NCI-H2029 (cell line): Measurements from ENCODE around the gene GZF1.
"Not testable (repeated sequence)": the region's sequence is repeated elsewhere in the genome, so short reads cannot be mapped to it uniquely, and the experiment has no call there.

Experiments used
- DNase-seq: peaks from one replicate; lab custom pipeline; 2025; lab: John Stamatoyannopoulos, UW

GZF1 gene

GRCh38 chr20:23346002-23346401, 16.0 kb upstream of the GZF1 start:
- no peak for DNase-seq

DNA sequence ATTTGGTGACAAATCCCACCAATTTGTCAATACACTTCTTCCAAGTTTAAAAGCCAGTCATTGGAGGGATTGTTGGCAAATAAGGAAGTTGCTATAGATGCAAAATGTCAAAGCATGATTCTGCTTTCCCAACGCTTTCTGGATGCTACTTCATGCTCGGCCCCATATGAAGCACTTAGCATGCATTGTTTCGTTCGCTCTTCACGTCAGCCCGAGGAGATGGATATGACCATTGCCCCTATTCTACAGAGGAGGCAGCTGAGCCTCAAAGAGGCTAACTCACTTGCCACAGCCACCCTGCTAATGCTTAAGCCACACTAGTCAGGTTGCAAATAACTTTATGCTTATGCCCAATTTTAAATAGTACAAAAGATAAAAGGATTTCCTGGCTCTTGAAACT, 14.2 kb upstream of the GZF1 start:
- DNase-seq, result no peak

DNA sequence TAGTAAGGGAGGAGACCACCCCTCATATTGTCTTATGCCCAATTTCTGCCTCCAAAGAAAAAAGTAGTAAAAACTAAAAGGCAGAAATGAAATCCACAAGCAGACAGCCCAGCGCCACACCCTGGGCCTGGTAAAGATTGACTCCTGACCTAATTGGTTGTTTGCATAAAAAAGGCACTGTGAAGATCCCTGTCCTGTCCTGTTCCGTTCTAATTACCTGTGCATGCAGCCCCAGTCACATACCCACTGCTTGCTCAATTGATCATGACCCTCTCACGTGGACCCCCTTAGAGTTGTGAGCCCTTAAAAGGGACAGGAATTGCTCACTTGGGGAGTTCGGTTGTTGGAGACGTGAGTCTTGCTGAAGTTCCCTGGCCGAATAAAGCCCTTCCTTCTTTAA, 13.5 kb upstream of the GZF1 start:
- not testable (repeated sequence) for DNase-seq

- no peak for DNase-seq
Measured at GRCh38 chr20:23349338-23350195, 12.4 kb upstream of the GZF1 start.

- DNase-seq, result peak; percentile 97
Measured at GRCh38 chr20:23350196-23350903, 11.6 kb upstream of the GZF1 start, which contains the start of gene NXT1. Gene NXT1, plus strand, starts transcription at chr20:23350791. Its CDS starts 3,251 bp downstream, at chr20:23354042.

DNA sequence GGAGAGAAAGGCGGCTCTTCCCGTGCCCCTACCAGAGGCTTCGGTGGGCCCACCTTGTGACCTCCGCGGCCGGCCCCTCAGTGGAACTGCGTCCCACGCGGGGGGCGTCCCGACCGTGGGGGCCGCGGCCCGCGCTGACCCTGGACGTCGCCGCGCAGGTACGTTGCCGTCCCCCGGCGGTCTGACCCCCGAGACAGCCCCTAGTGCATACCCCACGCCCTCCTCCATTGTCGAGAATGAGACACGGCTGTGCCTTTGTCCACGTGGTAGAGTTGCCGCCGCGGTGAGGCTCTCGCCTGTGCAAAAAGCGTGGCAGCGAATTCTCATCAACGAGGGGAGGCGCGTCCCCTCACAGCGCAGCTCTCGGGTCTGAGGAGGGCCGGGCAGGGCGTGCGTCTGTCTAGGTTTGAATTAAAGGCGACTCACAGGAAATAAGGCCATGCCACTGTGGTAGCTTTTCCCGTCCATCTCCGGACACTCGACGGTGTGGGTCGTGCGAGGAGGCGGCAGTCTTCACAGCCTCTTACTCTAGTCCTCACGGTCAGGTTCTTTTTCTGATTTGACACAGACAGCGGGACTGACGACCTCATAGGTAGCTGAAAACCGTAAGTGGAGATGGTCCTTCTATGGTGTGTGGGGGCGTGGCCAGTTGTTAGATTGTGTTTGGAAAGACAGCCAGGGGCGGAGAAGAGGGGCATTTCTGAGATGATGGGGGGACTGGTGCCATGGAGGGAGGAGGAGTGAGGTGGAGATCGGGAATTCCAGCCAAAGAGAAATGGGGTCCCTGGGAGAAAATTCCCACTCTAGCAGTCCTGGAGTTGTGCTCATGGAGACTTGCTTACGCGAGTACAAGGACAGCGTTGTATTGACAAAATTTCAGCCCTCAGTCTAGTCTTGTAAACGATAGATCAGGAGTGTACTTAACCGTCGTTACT, 10.8 kb upstream of the GZF1 start:
- DNase-seq, result peak; percentile 63

DNA sequence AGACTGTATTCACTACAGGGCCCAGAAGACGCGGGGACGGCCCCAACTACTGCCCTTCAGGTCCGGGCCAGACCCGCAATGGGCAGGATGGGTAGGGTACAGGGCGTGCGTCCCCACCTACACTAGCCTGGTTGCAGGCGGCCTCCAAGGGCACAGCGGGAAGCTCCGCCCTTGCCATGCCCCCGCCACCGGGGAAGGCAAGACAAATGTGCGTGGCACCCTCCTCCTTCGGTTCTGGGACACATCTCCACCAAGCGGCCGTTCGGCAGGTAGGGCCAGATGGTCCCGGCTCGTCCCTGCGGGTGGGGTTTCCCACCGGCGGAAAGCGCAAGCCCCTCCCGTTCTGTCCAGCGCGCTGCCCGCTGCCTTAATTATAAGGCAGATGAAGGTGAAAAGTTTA, 5.8 kb upstream of the GZF1 start:
- no peak for DNase-seq

DNA sequence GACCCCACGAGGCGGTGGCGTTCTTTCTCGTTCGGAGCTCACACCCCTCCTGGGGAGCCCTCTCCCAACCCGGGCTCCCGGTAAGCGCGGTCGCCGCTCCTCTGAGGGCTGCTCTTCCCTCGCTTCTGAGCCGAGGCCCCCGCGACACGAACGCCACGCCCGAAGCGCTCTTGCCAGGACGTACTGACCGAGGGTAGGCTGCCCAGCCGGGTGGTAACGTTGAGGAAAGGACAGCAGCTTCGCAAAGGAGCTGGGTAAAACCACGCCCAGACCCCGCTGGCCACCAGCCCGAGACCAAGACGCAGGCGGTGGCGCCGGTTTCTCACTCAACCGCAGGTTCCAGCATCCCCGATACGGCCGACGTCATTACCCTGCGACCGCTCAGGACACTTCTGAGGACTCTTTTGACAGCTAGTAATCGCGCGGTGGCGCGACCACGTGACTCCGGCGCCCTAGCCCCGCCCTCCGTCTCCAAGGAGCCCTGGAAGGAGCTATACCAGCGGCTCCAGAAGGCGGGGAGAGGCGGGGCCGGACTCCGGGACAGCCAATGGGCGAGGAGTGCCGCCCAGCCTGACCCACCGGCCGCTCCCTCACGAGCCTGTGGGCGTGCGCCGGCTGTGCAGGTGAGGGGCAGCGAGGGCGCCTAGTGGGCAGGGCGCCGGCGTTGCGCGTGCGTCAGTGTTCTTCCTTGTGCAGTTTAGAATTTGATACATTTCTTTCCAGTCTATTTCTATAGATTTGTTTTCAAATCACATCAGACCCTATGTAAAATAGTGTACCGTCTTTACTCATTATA, 4.0 kb upstream of the GZF1 start:
- peak; percentile 99 for DNase-seq

- DNase-seq, result no peak
Measured at GRCh38 chr20:23358563-23358906, 3.4 kb upstream of the GZF1 start.

DNA sequence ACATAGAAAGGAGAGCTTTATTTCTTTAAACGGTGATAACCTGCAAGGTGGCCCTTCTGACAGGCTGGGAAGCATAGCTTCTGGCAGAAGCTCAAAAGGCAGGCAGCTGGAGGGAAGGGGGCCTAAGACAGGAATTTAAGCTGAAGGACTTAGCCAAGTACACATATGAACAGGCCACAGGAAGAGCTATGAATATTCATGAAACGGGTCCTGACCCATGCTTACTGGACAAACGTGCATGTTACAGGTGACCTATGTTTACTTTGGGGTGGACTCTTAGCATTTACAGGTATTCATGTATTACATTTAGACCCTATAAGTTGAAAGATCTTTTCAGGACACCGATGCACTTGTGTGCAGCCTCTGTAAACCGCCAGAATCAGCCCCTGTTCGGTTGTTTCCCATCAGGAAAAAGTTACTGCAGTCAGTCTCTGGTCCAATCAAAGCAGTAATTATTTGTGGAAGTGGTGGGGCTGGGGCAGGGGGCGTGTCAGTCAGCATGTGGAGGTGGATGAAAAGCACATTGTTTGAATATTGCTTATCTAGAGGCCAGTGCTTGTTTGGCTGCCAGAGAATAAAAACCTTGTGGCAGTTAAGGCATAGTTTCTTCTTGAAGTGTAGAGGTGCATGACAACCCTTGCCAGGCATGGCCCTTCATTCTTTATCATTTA, 2.9 kb upstream of the GZF1 start:
- no peak for DNase-seq

DNA sequence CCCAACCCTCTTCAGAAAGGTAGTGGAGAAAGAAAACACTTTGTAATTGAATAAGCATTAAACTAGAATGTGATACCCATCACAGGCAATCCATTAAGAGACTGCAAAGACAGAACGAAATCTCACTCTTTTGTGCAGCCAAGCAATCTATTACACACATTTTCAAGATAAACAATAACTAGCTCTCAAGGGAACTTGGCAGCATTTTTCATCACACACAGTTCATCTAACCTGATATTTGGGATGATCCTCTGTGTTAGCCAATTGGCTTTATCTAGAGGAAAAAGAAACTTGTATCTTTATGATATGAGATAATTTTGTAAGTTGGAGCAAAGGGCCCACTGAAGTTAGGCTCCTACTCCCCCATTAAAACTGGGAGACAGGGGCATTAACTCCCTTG, 1.5 kb upstream of the GZF1 start:
- no peak for DNase-seq

- no peak for DNase-seq
Measured at GRCh38 chr20:23361119-23361475, 885 bp upstream of the GZF1 start.

- DNase-seq, result peak; percentile 9
Measured at GRCh38 chr20:23362392-23363256, 642 bp downstream of the GZF1 start.

DNA sequence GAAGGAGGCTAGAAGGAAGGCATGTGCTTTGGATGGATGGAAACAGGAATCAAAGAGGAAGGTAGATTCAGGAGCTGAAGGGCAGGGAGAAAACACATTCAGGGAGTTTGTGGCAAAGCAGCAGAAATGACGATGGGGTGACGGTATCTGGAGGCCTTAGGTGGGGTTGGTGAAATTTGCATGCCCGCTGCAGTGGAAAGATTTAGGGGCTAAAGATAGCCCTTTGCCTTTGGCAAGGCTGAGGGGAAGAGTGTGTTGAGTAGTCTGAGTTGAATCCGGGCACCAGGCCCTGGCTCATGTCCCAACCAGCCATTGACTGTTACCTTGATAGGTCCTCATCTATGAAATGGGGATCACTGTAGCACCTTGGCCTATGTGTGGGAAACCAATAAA, 1.3 kb downstream of the GZF1 start:
- DNase-seq, result no peak

- no peak for DNase-seq
Measured at GRCh38 chr20:23365390-23366165, 3.6 kb downstream of the GZF1 start.

DNA sequence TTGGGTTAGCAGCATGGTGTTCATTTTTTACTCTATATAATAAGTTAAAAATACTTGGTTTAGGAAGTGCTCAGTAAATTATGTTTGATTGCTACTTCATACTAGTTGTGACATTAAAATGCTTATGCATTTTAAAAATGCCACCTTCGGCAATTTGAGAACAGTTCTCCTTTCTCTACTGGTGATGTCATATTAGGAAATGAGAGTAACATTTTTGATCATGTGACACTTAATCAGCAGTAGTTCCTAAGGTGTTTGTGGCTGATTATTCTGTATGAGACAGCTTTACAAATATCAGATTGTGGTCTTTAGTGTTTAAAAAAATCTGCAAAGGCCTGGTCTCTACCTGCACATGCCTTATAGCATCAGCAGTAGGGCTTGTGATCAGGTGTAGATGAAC, 4.4 kb downstream of the GZF1 start:
- no peak for DNase-seq

GRCh38 chr20:23367770-23368169, 5.8 kb downstream of the GZF1 start:
- no peak for DNase-seq

DNA sequence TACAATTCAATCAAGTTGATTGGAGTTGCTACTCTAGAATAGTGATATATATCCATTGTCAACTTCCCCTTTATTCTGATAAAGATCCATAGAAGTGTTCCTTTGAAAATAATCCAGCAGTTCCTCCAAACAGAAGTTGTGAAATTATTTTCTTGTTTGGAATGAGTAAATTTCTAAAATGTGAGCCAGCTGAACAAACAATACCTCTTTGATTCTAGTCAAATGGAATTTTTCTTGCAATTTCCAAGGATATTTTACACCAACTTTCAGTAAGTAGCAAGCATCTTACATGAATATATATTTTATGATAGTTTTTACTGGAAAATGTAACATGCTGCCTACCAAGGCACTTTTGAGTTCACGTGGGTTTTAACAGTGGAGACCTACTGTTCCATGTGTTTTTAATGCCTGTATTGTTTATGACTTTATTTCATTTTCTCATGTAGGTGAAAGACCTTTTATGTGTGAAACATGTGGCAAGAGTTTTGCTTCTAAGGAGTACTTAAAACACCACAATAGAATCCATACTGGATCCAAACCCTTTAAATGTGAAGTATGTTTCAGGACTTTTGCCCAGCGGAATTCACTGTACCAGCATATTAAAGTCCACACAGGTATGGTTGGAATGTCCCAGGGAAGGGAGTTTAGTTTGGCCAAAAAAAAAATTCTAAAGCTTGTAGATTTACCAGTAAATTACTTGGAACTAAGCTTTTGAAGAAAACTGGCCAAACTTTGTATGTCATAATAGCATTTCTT, 6.5 kb downstream of the GZF1 start:
- DNase-seq, result no peak
